Measurements from ENCODE around the gene HOTAIR.

- TF ChIP-seq CTCF (IDR thresholded peaks at IDR 0.05) = no peak
- no peak for TF ChIP-seq POLR2A (IDR thresholded peaks at IDR 0.05)
- TF ChIP-seq POLR2AphosphoS5 (IDR thresholded peaks at IDR 0.05) = no peak
Observed at GRCh38 chr12:53937099-53937498, 37.7 kb downstream of the HOTAIR start.

All from upper lobe of left lung (tissue), 4 donors.